Measurements from ENCODE around the gene SORBS2.
"Not testable (repeated sequence)": the region's sequence is repeated elsewhere in the genome, so short reads cannot be mapped to it uniquely, and the experiment has no call there.

SORBS2 gene

DNA sequence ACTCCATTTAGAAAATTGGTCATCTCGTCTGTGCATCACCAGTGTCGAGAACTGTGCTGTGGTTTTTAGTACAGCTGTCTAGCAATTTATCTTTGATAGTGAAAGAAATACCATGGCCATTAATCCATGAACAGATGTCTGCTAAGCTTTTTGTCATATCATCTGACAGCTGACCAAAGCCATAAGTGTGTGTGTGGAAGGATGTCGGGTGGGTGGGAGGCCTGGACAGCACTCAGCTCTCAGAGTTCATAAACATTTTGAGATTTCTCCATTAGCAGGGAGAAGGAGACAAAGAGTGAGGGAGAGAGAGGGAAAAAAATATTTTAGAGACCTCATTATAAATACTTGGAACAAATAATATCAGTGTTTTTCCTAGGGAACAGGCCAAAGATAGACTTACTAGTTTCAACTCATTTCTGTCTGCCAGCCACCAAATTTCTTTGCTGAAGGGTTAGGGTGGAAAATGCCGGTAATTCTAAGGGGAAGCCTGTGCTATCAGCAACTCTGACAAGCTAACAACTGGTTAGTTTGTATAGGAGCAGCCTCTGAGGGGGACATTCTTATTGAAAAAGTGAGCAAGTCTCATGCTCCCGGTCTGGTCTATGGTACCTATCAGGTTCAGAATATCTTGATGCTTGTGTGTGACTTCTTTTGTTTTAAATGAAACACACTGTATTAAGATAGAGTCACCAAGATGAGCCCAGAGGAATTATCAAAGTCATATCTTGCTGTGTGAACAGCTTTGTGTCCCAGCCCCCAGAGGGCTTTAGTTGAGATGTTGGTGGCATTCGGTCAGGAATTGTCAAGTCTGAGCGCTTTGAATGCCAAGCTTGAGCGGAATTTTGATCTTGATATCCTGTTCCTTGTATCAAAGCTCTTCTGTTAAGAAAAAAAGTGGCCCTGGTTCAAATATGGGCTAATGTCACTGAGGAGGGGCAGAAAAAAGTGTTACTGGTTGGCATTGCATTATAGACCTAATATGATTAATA, 234.7 kb downstream of the SORBS2 start:
- no peak for DNase-seq

DNA sequence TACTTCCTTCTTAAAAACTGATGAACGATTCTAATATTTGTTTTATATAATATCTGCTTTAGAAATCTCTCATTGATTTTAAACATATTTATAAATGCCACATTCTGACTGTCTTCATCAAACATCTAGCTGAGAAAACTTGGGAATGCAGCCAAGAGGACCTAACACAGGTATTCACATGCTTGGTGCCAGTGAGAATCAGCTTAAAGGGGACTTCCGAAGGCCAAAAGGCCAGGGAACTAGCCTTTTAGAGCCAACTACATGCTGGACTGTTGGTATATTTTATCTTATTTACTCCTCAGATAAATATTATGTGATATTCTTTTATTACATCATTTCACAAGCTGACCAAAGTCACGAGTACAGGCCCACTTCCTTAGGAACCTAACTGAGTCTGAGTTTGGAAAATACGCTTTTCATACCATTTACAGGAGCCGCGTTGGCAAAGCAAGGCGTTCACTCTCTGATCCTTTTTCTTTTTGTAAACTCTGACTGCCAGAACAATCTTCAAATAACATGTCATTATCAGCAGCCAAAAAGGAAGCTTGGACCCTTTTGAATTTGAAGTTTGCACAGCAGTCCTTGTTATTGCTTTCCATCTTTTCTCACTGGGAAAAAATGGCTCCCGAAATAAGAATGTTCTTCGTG, 235.6 kb downstream of the SORBS2 start:
- DNase-seq: no peak

DNA sequence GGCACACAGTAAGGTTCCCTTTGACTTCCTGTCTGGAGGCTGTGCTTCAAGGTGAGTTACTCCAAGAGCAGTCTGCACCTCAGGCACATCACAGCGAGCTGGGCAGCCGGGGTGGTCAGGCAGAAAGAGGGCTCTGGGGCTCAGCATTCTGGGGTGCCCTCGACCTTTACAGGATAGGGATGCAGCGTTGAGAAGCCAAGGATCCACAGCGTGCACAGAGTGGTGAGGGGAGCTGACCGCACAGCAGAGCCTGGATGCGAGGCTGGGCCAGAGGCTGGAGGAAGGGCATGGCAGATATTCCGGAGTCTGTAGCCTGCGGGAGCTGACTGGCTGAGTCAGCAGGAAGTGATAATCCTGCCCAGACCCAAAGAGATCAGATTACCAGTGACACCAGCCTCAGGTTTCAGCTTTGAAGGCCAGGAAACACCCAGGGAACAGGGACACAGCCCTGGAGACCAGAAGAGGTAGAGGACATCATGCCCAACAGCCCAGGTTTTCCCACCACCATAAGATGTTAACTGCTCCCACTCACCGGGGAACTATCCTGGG, 238.3 kb downstream of the SORBS2 start:
- no peak for DNase-seq

DNA sequence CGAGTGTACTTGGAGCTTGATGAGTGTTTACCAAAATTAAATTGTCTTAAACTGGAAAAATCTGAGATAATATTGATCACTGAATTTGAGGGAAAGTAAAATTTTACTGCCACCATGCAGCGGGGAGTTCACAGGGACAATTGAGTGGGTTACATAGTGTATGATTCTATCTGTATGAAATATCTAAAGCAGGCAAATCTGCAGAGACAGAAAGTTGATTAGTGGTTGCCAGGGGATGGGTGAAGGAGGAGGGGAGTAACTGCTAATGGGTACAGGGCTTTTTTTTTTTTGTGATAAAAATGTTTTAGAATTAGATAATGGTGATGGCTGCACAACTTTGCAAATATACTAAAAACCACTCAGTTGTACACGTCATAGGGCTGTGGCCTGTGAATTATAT, 241.3 kb downstream of the SORBS2 start:
- no peak for DNase-seq

DNA sequence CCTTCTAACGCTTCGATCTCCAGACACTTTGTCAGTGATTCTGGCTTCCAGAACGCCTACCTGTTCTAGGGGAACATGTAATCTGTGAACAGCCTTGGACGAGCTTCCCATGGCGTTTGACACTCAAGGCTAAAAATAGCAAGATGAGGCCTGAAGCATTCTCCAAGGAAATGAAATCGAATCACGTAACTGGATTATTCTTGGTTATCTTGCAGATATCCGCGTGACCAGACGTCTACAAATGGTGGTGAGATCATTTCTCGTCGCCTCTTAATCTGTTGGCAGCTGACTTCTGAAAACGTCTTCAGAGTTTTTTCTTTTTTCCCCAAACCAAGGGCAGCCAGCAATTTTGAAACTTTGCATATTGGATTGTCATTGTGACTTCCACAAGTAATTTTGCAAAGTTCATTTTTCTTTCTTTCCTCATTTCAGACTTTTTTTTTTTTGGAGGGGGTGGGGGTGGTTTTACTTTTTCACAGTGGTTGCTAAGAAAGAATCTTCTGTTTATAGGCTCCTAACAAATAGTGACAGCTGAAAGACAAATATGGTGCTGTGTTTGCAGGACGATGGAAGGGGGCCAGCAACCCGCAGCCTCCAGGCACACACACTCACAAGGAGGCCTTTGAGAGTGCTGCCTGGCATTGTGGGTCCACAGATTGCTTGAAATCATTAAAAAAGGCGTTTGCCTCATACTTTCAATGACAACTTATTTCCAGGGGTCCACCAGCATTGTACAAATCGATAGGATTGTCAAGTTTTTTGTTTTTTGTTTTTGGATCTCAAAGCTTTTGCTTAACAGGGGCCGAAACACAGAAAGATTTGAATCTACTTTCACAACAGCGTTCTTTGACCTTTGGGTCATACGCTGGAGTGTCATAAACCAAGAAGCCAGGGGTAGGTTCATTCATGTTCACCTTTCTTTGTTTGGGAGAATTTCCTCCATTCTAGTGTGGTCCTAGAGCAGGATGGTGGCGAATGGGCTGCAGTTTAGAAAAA, 244.3 kb downstream of the SORBS2 start:
- no peak for DNase-seq

GRCh38 chr4:185566972-185567371, 245.0 kb downstream of the SORBS2 start:
- no peak for DNase-seq

DNA sequence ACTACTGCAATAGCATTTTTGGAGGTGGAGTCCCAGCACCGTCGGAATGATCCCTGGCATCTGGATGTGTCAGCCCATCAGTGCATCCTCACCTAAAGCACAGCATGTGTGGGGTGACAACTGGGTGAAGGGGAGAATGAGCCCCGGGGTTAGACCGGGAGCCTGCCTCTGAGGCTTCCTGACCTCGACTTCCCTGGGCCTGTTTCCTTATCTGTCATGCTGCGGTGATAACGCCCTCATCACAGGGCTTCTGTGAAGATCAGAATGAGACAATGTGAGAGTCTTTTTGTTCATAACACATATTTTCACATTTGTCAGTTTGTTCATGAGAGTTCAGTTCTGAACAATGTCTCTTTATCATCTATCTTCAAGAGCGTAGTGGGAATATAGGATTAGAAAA, 245.6 kb downstream of the SORBS2 start:
- DNase-seq: no peak

GRCh38 chr4:185565696-185566095, 246.3 kb downstream of the SORBS2 start:
- no peak for DNase-seq

DNA sequence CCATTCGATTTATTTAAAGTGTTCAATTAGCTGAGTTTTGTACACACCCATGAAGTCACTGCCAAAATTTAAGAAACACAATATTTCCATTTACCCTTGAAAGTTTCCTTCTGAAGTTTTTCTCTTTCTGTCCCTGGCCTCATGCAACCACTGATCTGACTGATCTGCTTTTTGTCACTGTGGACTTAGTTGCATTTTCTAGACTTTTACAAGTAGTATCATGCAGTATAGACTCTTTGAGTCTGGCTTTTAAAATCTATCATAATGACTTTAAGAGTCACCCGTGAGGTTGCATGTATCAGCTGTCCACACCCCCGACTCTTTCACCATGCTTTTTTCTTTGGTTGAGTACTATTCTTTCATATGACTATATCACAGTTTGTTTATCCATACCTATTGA, 247.6 kb downstream of the SORBS2 start:
- DNase-seq: no peak

DNA sequence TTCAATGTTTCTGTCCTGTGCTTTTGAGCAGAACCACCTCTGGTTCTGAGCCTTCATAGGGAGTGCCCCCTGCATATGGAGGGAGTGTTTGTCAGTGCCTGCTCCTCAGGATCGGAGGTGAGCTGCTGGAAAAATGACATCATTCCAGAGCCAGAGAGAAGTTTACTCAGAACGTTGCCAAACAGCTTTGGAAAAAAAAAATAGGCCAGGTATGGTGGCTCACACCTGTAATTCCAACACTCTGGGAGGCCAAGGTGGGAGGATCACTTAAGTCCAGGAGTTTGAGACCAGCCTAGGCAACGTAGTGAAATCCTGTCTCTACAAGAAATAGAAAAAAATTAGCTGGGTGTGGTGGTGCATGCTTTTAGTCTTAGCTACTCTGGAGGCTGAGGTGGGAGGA, 249.5 kb downstream of the SORBS2 start:
- no peak for DNase-seq

DNA sequence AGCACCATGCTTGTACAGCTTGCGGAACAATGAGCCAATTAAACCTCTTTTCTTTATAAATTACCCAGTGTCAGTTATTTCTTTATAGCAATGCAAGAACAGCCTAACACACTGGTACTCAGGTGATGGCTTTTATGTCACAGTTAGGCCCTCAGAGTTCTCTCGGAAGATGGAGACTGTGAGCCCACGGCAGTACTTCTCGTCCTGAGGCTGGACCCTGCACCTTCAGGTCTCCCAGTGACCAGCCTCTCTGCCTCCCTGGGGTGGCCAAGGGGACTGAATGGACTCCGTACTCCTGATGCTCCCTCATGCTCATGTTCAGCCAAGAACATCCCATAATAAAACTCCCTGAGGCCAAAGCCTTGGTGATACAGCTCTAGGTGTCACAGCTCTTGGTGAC, 251.7 kb downstream of the SORBS2 start:
- no peak for DNase-seq

DNA sequence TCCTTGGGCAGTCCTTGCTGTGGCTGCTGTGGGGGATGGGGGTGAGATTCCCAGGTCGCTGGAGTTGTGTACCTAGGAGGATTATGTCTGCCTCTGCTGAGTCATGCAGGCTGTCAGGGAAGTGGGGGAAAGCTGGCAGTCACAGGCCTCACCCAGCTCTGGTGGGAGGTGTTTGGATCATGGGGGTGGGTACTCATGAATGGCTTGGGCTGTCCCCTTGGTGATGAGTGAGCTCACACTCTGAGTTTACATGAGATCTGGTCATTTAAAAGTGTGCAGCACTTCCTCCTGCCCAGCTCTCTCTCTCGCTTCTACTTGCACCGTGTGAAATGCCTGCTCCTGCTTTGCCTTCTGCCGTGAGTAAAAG, 252.1 kb downstream of the SORBS2 start:
- no peak for DNase-seq

GRCh38 chr4:185559251-185559914, 252.6 kb downstream of the SORBS2 start:
- DNase-seq: not testable (repeated sequence)

GRCh38 chr4:185554365-185555126, 257.4 kb downstream of the SORBS2 start:
- DNase-seq: no peak

- no peak for DNase-seq
These were observed 259.7 kb downstream of the SORBS2 start for GRCh38 chr4:185552254-185552653.

- DNase-seq: no peak
These were observed 261.1 kb downstream of the SORBS2 start for GRCh38 chr4:185550933-185551332.

GRCh38 chr4:185549095-185549639, 262.8 kb downstream of the SORBS2 start:
- no peak for DNase-seq

DNA sequence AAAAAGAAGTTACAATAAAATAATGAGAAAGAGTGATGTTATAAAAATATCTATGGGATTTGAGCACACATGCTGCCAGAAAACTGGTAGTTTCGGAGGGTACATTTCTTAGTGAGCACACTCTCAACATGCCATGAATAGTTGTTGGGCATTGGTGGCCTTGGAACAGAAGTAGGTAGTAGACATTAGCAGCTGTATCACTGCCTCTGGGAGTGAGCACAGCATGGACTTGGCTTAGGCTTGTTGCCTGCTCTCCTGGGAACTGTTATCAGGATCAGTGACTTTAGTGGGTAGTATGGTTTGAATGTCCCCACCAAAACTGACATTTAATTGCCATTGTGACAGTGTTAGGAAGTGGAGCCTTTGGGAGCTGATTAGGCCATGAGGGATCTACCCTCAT, 263.4 kb downstream of the SORBS2 start:
- DNase-seq: no peak

DNA sequence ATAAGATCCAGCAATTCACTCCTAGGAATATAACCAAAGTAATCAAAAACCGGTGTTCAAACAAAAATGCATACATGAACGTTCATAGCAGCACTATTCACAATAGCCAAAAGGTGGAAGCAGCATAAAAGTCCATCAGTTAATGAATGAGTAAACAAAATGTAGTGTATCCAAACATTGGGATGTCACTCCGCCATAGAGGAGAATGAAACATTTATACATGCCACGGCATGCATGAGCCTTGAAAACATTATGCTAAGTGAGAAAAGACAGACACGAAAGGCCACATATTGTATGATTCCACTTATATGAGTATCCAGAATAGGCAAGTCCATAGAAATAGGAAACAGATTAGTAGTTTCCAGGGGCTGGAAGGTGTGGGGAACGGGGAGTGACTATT, 265.7 kb downstream of the SORBS2 start:
- no peak for DNase-seq

GRCh38 chr4:185542626-185543315, 269.2 kb downstream of the SORBS2 start:
- no peak for DNase-seq

All from CD4-positive, alpha-beta T cell treated with Interferon alpha-2 for 1 hour (primary cell).